Retinal pigment epithelial cell (primary cell): ENCODE results near the gene COL6A2.
"Not testable (repeated sequence)": the region's sequence is repeated elsewhere in the genome, so short reads cannot be mapped to it uniquely, and the experiment has no call there.

Experiments
- DNase-seq: peaks from one replicate; pipeline ENCODE4 v3.0.0-alpha.2; 2010; ENCODE audit warnings: low read depth
- H3K4me3 ChIP-seq: 2 replicates; pipeline ENCODE4 v1.5.1; 2011; ENCODE audit warnings: mild to moderate bottlenecking, low read length, control low read depth, moderate library complexity
- TF ChIP-seq, protein P1 (sequence below): conservative IDR thresholded peaks from 2 replicates; pipeline ENCODE4 v1.5.1; 2011; ENCODE audit warnings: low read depth, low read length, control low read depth, inconsistent platforms

COL6A2 gene

DNA sequence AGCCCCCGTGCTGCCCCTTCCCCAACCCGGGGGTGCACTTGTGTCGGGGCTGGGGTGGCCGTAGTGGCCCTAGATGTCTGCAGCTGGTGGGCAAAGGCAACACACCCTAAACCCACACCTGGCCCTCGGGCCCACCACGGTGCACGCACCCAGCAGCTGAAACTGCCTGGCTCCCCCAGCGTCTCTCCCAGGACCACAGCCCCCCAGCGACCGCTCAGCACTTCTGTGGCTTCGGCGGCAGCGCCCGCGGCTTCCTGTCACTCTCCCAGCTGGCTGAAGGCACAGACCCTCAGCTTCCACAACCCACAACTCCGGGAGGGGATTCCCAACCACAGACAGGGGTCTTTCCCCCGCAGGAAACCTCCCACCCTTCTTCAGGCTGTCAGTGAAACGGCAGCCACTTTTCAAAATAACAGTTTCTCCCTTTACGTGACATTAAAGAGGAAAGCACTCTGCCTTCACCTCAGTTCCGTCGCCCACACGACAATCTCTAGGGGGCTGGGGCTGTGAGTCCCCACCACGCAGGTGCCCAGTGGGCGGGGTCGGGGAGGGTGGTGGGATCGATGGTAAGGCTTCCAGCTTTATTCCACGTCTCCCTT lies 40.7 kb upstream of the COL6A2 start:
- TF ChIP-seq, protein P1, sequence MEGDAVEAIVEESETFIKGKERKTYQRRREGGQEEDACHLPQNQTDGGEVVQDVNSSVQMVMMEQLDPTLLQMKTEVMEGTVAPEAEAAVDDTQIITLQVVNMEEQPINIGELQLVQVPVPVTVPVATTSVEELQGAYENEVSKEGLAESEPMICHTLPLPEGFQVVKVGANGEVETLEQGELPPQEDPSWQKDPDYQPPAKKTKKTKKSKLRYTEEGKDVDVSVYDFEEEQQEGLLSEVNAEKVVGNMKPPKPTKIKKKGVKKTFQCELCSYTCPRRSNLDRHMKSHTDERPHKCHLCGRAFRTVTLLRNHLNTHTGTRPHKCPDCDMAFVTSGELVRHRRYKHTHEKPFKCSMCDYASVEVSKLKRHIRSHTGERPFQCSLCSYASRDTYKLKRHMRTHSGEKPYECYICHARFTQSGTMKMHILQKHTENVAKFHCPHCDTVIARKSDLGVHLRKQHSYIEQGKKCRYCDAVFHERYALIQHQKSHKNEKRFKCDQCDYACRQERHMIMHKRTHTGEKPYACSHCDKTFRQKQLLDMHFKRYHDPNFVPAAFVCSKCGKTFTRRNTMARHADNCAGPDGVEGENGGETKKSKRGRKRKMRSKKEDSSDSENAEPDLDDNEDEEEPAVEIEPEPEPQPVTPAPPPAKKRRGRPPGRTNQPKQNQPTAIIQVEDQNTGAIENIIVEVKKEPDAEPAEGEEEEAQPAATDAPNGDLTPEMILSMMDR, result no peak
- DNase-seq, result no peak
- H3K4me3 ChIP-seq, result no peak overlapping the region

DNA sequence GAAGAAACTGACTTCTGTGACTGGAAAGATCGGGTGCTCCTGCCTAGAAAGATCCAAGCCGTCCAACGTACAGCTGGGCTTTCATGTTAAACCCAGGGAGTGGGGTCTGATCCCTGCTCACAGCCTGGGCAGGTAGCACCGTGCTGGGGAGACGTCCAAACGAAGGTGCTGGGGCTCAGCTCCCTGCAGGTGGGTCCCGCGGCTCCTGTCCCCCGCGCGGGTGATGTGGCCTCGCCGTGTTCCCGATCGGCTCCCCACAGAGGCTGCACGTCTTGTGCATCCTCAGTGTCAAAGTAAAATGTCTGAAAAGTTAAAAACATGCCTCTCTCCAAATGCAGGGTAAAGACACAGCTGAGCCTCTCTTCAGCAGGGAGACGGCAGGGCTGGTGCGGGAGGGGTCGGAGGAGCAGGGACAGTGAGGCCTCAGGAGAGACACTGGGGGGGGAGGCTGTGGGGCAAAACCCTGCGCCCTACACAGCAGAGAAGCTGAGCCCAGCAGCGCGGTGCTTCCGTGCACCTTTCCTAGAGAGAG lies 40.1 kb upstream of the COL6A2 start:
- no peak overlapping the region for H3K4me3 ChIP-seq
- no peak for DNase-seq
- TF ChIP-seq, protein P1, result no peak

GRCh38 chr21:46058431-46059145 lies 39.3 kb upstream of the COL6A2 start:
- TF ChIP-seq, protein P1, result no peak
- no peak for DNase-seq
- H3K4me3 ChIP-seq, result no peak overlapping the region

- no peak overlapping the region for H3K4me3 ChIP-seq
- DNase-seq, result no peak
- TF ChIP-seq, protein P1, result no peak
These were observed 38.7 kb upstream of the COL6A2 start for GRCh38 chr21:46059195-46059594.

GRCh38 chr21:46059711-46060455 lies 38.0 kb upstream of the COL6A2 start:
- DNase-seq, H3K4me3 ChIP-seq: not testable (repeated sequence)

DNA sequence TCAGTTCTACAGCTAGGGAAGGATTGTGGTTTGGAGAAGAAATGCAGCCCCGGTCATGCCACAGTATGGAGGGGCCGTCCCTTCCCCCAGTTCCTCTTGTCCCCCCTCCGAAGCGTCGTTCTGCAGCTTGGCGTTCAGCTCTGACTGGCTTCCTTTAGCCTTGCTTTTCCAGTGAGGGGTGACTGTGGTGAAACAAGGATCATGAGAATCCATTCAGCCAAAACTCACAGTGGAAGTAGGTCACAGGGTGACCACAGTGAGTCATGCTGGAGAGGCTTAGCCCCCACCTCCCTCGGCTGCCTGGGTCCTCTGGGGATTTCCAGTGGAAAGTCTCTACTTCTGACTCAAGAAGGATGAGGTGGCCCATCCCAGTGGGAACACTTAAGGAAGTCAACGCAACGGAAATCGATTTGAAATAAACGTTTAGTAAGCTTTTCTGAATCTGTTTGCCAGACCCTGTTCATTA lies 37.3 kb upstream of the COL6A2 start:
- H3K4me3 ChIP-seq, result no peak overlapping the region
- TF ChIP-seq, protein P1, result no peak
- peak; percentile 10 for DNase-seq

DNA sequence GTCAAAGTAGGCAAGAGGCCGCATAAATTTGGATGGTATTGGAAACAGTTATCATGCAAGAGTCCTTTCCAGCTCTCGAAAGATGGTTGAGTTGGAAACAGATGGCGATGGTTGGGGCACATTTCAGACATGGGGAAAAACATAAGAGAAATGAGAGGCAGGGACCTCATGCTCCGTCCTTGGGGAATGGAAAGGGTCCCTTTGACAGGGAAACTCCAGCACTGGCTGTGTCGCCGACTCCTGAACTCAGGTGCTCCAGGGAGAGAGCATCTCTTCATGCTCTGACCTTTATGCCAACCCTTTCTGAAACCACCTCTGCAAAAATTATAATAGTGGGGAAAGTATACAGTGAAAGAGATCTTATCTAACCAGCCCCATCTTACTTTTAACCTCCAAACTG lies 36.8 kb upstream of the COL6A2 start:
- TF ChIP-seq, protein P1, result no peak
- H3K4me3 ChIP-seq, result no peak overlapping the region
- DNase-seq, result no peak
